ENCODE data around the gene TJP3.

- TF ChIP-seq CTCF (IDR thresholded peaks at IDR 0.05) (no peak), POLR2A (IDR thresholded peaks at IDR 0.05) (no peak)
Measured at GRCh38 chr19:3781603-3782002, 73.4 kb downstream of the TJP3 start.
